Measurements from ENCODE around the gene ERVMER34-1.

- no peak for TF ChIP-seq CTCF (conservative IDR thresholded peaks at IDR 0.05)
- no peak for TF ChIP-seq EZH2 (IDR thresholded peaks at IDR 0.05; ENCODE audit: low read depth)
These were observed 38.7 kb downstream of the ERVMER34-1 start for GRCh38 chr4:52712251-52713130.
